ENCODE results near the gene FFAR1.
"Not testable (repeated sequence)": the region's sequence is repeated elsewhere in the genome, so short reads cannot be mapped to it uniquely, and the experiment has no call there.

Gene FFAR1

GRCh38 chr19:35355791-35356460 lies 8.2 kb downstream of the FFAR1 start:
- DNase-seq (ENCODE audit: extremely low spot score): no peak
- ChIA-PET POLR2A (no interaction called here), CTCF (interaction anchor here (0.7 kb wide), 1 partner anchor 17 kb away, joined by 5 read pairs; no protein-coding TSS in a partner anchor)
- TF ChIP-seq ZNF384 (IDR thresholded peaks at IDR 0.05) (no peak), TARDBP (IDR thresholded peaks at IDR 0.05) (no peak), FOXM1 (IDR thresholded peaks at IDR 0.05; ENCODE audit: borderline replicate concordance) (no peak), L3MBTL2 (conservative IDR thresholded peaks at IDR 0.05) (no peak), BHLHE40 (IDR thresholded peaks at IDR 0.05; ENCODE audit: borderline replicate concordance) (no peak), SP1 (IDR thresholded peaks at IDR 0.05) (no peak), SUZ12 (IDR thresholded peaks at IDR 0.05) (no peak), LEF1 (IDR thresholded peaks at IDR 0.05; ENCODE audit: borderline replicate concordance) (no peak), HDGF (IDR thresholded peaks at IDR 0.05; ENCODE audit: borderline replicate concordance) (no peak), FOXA1 (IDR thresholded peaks at IDR 0.05) (no peak), PKNOX1 (IDR thresholded peaks at IDR 0.05) (no peak), ELF4 (IDR thresholded peaks at IDR 0.05) (no peak)

GRCh38 chr19:35357867-35358573 lies 10.3 kb downstream of the FFAR1 start, which contains the start of gene FFAR3:
Gene FFAR3 (plus strand): TSS chr19:35358460. CDS start chr19:35358891, 431 bp downstream.
- ChIA-PET CTCF (interaction anchor here (1.2 kb wide), 1 partner anchor 137 kb away, joined by 4 read pairs; no protein-coding TSS in a partner anchor), POLR2A (no interaction called here)
- TF ChIP-seq L3MBTL2 (conservative IDR thresholded peaks at IDR 0.05) (no peak), ARNT (IDR thresholded peaks at IDR 0.05) (no peak), BHLHE40 (IDR thresholded peaks at IDR 0.05; ENCODE audit: borderline replicate concordance) (no peak), ZNF384 (IDR thresholded peaks at IDR 0.05) (no peak), FOXK2 (IDR thresholded peaks at IDR 0.05) (no peak), TARDBP (IDR thresholded peaks at IDR 0.05) (no peak), CTBP1 (IDR thresholded peaks at IDR 0.05; ENCODE audit: borderline replicate concordance) (no peak), ELF4 (IDR thresholded peaks at IDR 0.05) (no peak), LEF1 (IDR thresholded peaks at IDR 0.05; ENCODE audit: borderline replicate concordance) (no peak), SP1 (IDR thresholded peaks at IDR 0.05) (no peak), PKNOX1 (IDR thresholded peaks at IDR 0.05) (no peak), FOXA1 (IDR thresholded peaks at IDR 0.05) (no peak), NFRKB (IDR thresholded peaks at IDR 0.05) (no peak), HDGF (IDR thresholded peaks at IDR 0.05; ENCODE audit: borderline replicate concordance) (no peak)
- DNase-seq (ENCODE audit: extremely low spot score): no peak

GRCh38 chr19:35358834-35359233 lies 11.1 kb downstream of the FFAR1 start:
- CTCF ChIA-PET; DNase-seq (ENCODE audit: extremely low spot score); POLR2A ChIA-PET: not testable (repeated sequence)

GRCh38 chr19:35359395-35359794 lies 11.7 kb downstream of the FFAR1 start:
- DNase-seq (ENCODE audit: extremely low spot score); CTCF ChIA-PET; POLR2A ChIA-PET: not testable (repeated sequence)

- DNase-seq (ENCODE audit: extremely low spot score); CTCF ChIA-PET; POLR2A ChIA-PET: not testable (repeated sequence)
These were observed 12.4 kb downstream of the FFAR1 start for GRCh38 chr19:35360081-35360480.

GRCh38 chr19:35360880-35361420 lies 13.2 kb downstream of the FFAR1 start:
- no peak for DNase-seq (ENCODE audit: extremely low spot score)
- CTCF ChIA-PET: no interaction called here
- POLR2A ChIA-PET: no interaction called here
- no peak for TF ChIP-seq BHLHE40 (IDR thresholded peaks at IDR 0.05; ENCODE audit: borderline replicate concordance)
- TF ChIP-seq FOXK2 (IDR thresholded peaks at IDR 0.05): no peak
- no peak for TF ChIP-seq ARNT (IDR thresholded peaks at IDR 0.05)
- TF ChIP-seq CTBP1 (IDR thresholded peaks at IDR 0.05; ENCODE audit: borderline replicate concordance): no peak
- TF ChIP-seq L3MBTL2 (conservative IDR thresholded peaks at IDR 0.05): no peak

- POLR2A ChIA-PET: no interaction called here
- CTCF ChIA-PET: no interaction called here
- no peak for TF ChIP-seq HDGF (IDR thresholded peaks at IDR 0.05; ENCODE audit: borderline replicate concordance)
- no peak for TF ChIP-seq SUZ12 (IDR thresholded peaks at IDR 0.05)
- no peak for TF ChIP-seq LEF1 (IDR thresholded peaks at IDR 0.05; ENCODE audit: borderline replicate concordance)
- TF ChIP-seq BHLHE40 (IDR thresholded peaks at IDR 0.05; ENCODE audit: borderline replicate concordance): no peak
- TF ChIP-seq PKNOX1 (IDR thresholded peaks at IDR 0.05): no peak
- no peak for TF ChIP-seq NFRKB (IDR thresholded peaks at IDR 0.05)
- TF ChIP-seq ZNF384 (IDR thresholded peaks at IDR 0.05): no peak
- TF ChIP-seq ARNT (IDR thresholded peaks at IDR 0.05): no peak
- no peak for TF ChIP-seq TARDBP (IDR thresholded peaks at IDR 0.05)
- no peak for TF ChIP-seq L3MBTL2 (conservative IDR thresholded peaks at IDR 0.05)
- TF ChIP-seq ELF4 (IDR thresholded peaks at IDR 0.05): no peak
- no peak for DNase-seq (ENCODE audit: extremely low spot score)
These were observed 14.7 kb downstream of the FFAR1 start for GRCh38 chr19:35362261-35363000.
